B cell (primary cell): Measurements from ENCODE around the gene SOD3. TPM values are rescaled to one million over a fixed set of nuclear protein-coding genes. Genes with fewer than 3 reads are reported as not detected.

Source experiments
- ATAC-seq: fragments of 200-7000 bp; cut with Tn5 transposase; one replicate; pipeline ENCODE4 v1.10.0; 2021; ENCODE audit warnings: low read depth, mild to moderate bottlenecking, moderate number of reproducible peaks, moderate library complexity
- CTCF ChIA-PET: fragments of 350-600 bp; sonication (Branson Sonifier 250); formaldehyde crosslinking; loops from one replicate; lab custom pipeline; 2021; ENCODE audit warnings: antibody characterized with exemption, inconsistent platforms; lab: Charles Lee
- POLR2A ChIA-PET: fragments of 350-600 bp; sonication (Branson Sonifier 250); formaldehyde crosslinking; loops from one replicate; lab custom pipeline; 2021; ENCODE audit warnings: antibody characterized with exemption; lab: Charles Lee
- DNase-seq: peaks from one replicate; pipeline ENCODE4 v3.0.0; 2013
- H2AFZ ChIP-seq: 2 replicates; pipeline ENCODE4 v1.6.1; 2012; ENCODE audit warnings: mild to moderate bottlenecking, low read depth, low read length; ENCODE audit not compliant: insufficient read depth, poor library complexity, severe bottlenecking
- H3K27ac ChIP-seq, 2 donors: 1 replicate in 1 of 2; 2 replicates in 1 of 2; pipeline ENCODE4 v1.5.1; 2012 to 2013; ENCODE audit warnings: low read length in 2 of 2, mild to moderate bottlenecking in 2 of 2, moderate library complexity in 1 of 2
- H3K27me3 ChIP-seq, 4 experiments: fragments of 200-600 bp in 1 of 4; sonication (generic) in 1 of 4; replicated peaks in 1 of 4; 1 replicate in 2 of 4; 2 replicates in 2 of 4; pipeline versions ENCODE4 v1.6.1 to v1.7.0; 2013 to 2016; ENCODE audit warnings: low read length in 3 of 4, mild to moderate bottlenecking in 2 of 4, mixed read lengths in 1 of 4, moderate library complexity in 1 of 4; ENCODE audit not compliant: insufficient read depth in 4 of 4, control insufficient read depth in 3 of 4; ENCODE audit errors: control extremely low read depth in 1 of 4
- H3K36me3 ChIP-seq, 2 experiments: replicated peaks in 1 of 2; 1 replicate in 1 of 2; 2 replicates in 1 of 2; pipeline versions ENCODE4 v1.6.1 to v1.7.1; 2013; ENCODE audit warnings: low read length in 1 of 2; ENCODE audit not compliant: insufficient read depth in 2 of 2, control insufficient read depth in 1 of 2; ENCODE audit errors: control extremely low read depth in 1 of 2, extremely low read depth in 1 of 2
- H3K4me1 ChIP-seq, 2 donors: fragments of 200-600 bp in 1 of 2; sonication (generic) in 1 of 2; 1 replicate in 1 of 2; 2 replicates in 1 of 2; pipeline versions ENCODE4 v1.5.1 to v1.6.1; 2013 to 2017; ENCODE audit warnings: low read length in 2 of 2; ENCODE audit not compliant: control insufficient read depth in 2 of 2, insufficient read depth in 2 of 2
- H3K4me2 ChIP-seq: replicated peaks from 2 replicates; pipeline ENCODE3; 2012; ENCODE audit warnings: mild to moderate bottlenecking, low read depth, low read length; ENCODE audit not compliant: poor library complexity, severe bottlenecking
- H3K4me3 ChIP-seq, 5 experiments: fragments of 200-600 bp in 1 of 5; sonication (generic) in 1 of 5; 1 replicate in 3 of 5; 2 replicates in 2 of 5; pipeline versions ENCODE4 v1.5.1 to v1.7.0; 2011 to 2016; ENCODE audit warnings: low read length in 4 of 5, mild to moderate bottlenecking in 4 of 5, low read depth in 2 of 5, control low read depth in 1 of 5, moderate library complexity in 1 of 5; ENCODE audit not compliant: insufficient read depth in 1 of 5; ENCODE audit errors: control extremely low read depth in 1 of 5, extremely low read depth in 1 of 5
- H3K79me2 ChIP-seq: fragments of 200-600 bp; sonication (generic); one replicate; pipeline ENCODE4 v1.6.0; 2016; ENCODE audit warnings: low read length; ENCODE audit not compliant: control insufficient read depth, insufficient read depth
- H3K9ac ChIP-seq: fragments of 200-600 bp; sonication (generic); 2 replicates; pipeline ENCODE4 v1.6.1; 2017; ENCODE audit warnings: mild to moderate bottlenecking, low read length, moderate library complexity
- H3K9me3 ChIP-seq, 3 donors: one replicate each; pipeline versions ENCODE4 v1.6.1 to v1.7.1; 2013; ENCODE audit warnings: low read length in 2 of 3; ENCODE audit not compliant: control insufficient read depth in 2 of 3, insufficient read depth in 1 of 3; ENCODE audit errors: control extremely low read depth in 1 of 3
- H4K20me1 ChIP-seq: 2 replicates; pipeline ENCODE4 v1.6.0; 2012; ENCODE audit warnings: mild to moderate bottlenecking, low read length; ENCODE audit not compliant: insufficient read depth, control insufficient read depth, poor library complexity, severe bottlenecking
- H3K27ac Mint-ChIP-seq: one replicate; pipeline ENCODE4 v1.8.0; 2021; ENCODE audit warnings: mixed read lengths
- H3K27me3 Mint-ChIP-seq: one replicate; pipeline ENCODE4 v1.8.0; 2021; ENCODE audit warnings: mixed read lengths
- H3K4me1 Mint-ChIP-seq: one replicate; pipeline ENCODE4 v1.8.0; 2021; ENCODE audit warnings: mixed read lengths
- H3K4me3 Mint-ChIP-seq: one replicate; pipeline ENCODE4 v1.8.0; 2021; ENCODE audit warnings: mixed read lengths
- H3K9me3 Mint-ChIP-seq: one replicate; pipeline ENCODE4 v1.8.0; 2022; ENCODE audit warnings: mixed read lengths; ENCODE audit not compliant: insufficient read depth
- CTCF ChIP-seq: fragments of 200-600 bp; IDR thresholded peaks from one replicate; pipeline ENCODE4 v1.8.0; 2022; ENCODE audit warnings: antibody characterized with exemption, mild to moderate bottlenecking
- EZH2 ChIP-seq: IDR thresholded peaks from 2 replicates; pipeline ENCODE4 v1.6.1; 2012; ENCODE audit warnings: borderline replicate concordance, low read depth, mild to moderate bottlenecking, moderate library complexity, low read length; ENCODE audit not compliant: insufficient read depth, poor library complexity, severe bottlenecking
- WGBS: methylation state at CpG from one replicate; pipeline ENCODE4 v1.1.5; 2013; ENCODE audit warnings: missing lambda C conversion rate; ENCODE audit not compliant: insufficient coverage; 5-methylcytosine and 5-hydroxymethylcytosine counted together
- intact Hi-C: fragments of 100-400 bp; cut with micrococcal nuclease; formaldehyde crosslinking; loops from one replicate; pipeline ENCODE4 v1.10.0; 2022
- polyA plus RNA-seq: library from polyadenylated mRNA; depleted of rRNA; stranded (reverse); fragments of >200 nt; gene quantifications from 2 replicates; pipeline ENCODE4 v1.2.3, GENCODE V29; 2012
- total RNA-seq, 2 donors: library from RNA; stranded (reverse); fragments of 120-200 nt in 1 of 2; gene quantifications; 1 replicate in 1 of 2; 2 replicates in 1 of 2; pipeline versions ENCODE4 v1.2.3 to v1.2.4, GENCODE V29; 2013 to 2022

The SOD3 gene
- total and polyA plus RNA-seq, 2 donors (not counting 1 experiment from before 2014, with no cell fraction given) = not detected

GRCh38 chr4:24809815-24810405, 14.5 kb downstream of the SOD3 start:
- CTCF ChIA-PET = no interaction called here
- Histone ChIP-seq H2AFZ (no peak overlapping the region), H3K9ac (no peak overlapping the region), H3K4me2 (no peak overlapping the region), H3K27me3 (no peaks in the 10 kb centered on the region), H3K4me1 (no peaks in the 10 kb centered on the region), H3K36me3 (no peaks in the 10 kb centered on the region), H3K79me2 (no peaks in the 10 kb centered on the region), H3K9me3 (peaks cover 0 to 3% (median 0%) of the 10 kb centered on the region in 3 donors), H4K20me1 (no peaks in the 10 kb centered on the region), H3K27ac (no peak overlapping the region), H3K4me3 (no peak overlapping the region)
- Mint-ChIP-seq H3K9me3 (peaks cover 2% of the 10 kb centered on the region), H3K27me3 (peaks cover 2% of the 10 kb centered on the region), H3K27ac (no peak overlapping the region), H3K4me3 (no peak overlapping the region), H3K4me1 (no peaks in the 10 kb centered on the region)
- WGBS = over 99% methylated on average over 5 of the region's 6 CpGs
- ATAC-seq = no peak
- intact Hi-C loops = no loop called here
- TF ChIP-seq EZH2 (no peak), CTCF (no peak)
- POLR2A ChIA-PET = no interaction called here
- DNase-seq = no peak

- Histone ChIP-seq H3K4me3 (no peak overlapping the region), H3K79me2 (no peaks in the 10 kb centered on the region), H3K36me3 (no peaks in the 10 kb centered on the region), H3K4me2 (no peak overlapping the region), H4K20me1 (no peaks in the 10 kb centered on the region), H2AFZ (no peak overlapping the region), H3K27ac (no peak overlapping the region), H3K27me3 (no peaks in the 10 kb centered on the region), H3K9me3 (peaks cover 0 to 3% (median 0%) of the 10 kb centered on the region in 3 donors), H3K4me1 (no peaks in the 10 kb centered on the region), H3K9ac (no peak overlapping the region)
- POLR2A ChIA-PET = no interaction called here
- WGBS = 83% methylated on average over 5 of the region's 6 CpGs
- intact Hi-C loops = no loop called here
- H3K4me3 Mint-ChIP-seq = no peak overlapping the region
- no peak overlapping the region for H3K27ac Mint-ChIP-seq
- TF ChIP-seq CTCF (no peak), EZH2 (no peak)
- peaks cover 2% of the 10 kb centered on the region for H3K9me3 Mint-ChIP-seq
- H3K4me1 Mint-ChIP-seq = no peaks in the 10 kb centered on the region
- DNase-seq (no peak), ATAC-seq (no peak)
- CTCF ChIA-PET = no interaction called here
- no peaks in the 10 kb centered on the region for H3K27me3 Mint-ChIP-seq
Measured at GRCh38 chr4:24810871-24811631, 15.7 kb downstream of the SOD3 start.
